Glutamatergic neuron (in vitro differentiated cells): Measurements from ENCODE around the gene DPYSL4. TPM values are rescaled to one million over a fixed set of nuclear protein-coding genes. Genes with fewer than 3 reads are reported as not detected.

Experiments used
- DNase-seq: peaks from one replicate; pipeline ENCODE4 v3.0.0; 2022
- H3K27ac Mint-ChIP-seq: one replicate; pipeline ENCODE4 v1.8.0; 2020; ENCODE audit warnings: mild to moderate bottlenecking, mixed read lengths, inconsistent platforms; ENCODE audit not compliant: unreplicated experiment
- H3K27me3 Mint-ChIP-seq: one replicate; pipeline ENCODE4 v1.8.0; 2020; ENCODE audit warnings: mild to moderate bottlenecking, moderate library complexity, mixed read lengths, inconsistent platforms; ENCODE audit not compliant: unreplicated experiment
- H3K36me3 Mint-ChIP-seq: one replicate; pipeline ENCODE4 v1.8.0; 2020; ENCODE audit warnings: mild to moderate bottlenecking, mixed read lengths, inconsistent platforms; ENCODE audit not compliant: unreplicated experiment
- H3K4me1 Mint-ChIP-seq: one replicate; pipeline ENCODE4 v1.8.0; 2020; ENCODE audit warnings: mild to moderate bottlenecking, low read depth, mixed read lengths, inconsistent platforms; ENCODE audit not compliant: unreplicated experiment
- H3K4me3 Mint-ChIP-seq: one replicate; pipeline ENCODE4 v1.8.0; 2020; ENCODE audit warnings: mild to moderate bottlenecking, mixed read lengths, inconsistent platforms; ENCODE audit not compliant: unreplicated experiment
- H3K9me3 Mint-ChIP-seq: one replicate; pipeline ENCODE4 v1.8.0; 2020; ENCODE audit warnings: mild to moderate bottlenecking, moderate library complexity, mixed read lengths, inconsistent platforms; ENCODE audit not compliant: unreplicated experiment
- total RNA-seq: library from RNA; stranded (reverse); fragmentation: NEBNext Ultra II Directional; extraction: Animal tissue kit (Norgen Biotek cat#: 25700); gene quantifications from one replicate; pipeline ENCODE4 v1.2.1, GENCODE V29; 2021; ENCODE audit not compliant: unreplicated experiment
- TF ChIP-seq, protein P1 (sequence below): fragments of 200-600 bp; sonication (generic); IDR thresholded peaks from one replicate; pipeline ENCODE4 v1.5.0; 2021; ENCODE audit not compliant: partially characterized antibody, unreplicated experiment

Gene DPYSL4
- total RNA-seq, 1 donor from 2014 or later: 402 TPM

DNA sequence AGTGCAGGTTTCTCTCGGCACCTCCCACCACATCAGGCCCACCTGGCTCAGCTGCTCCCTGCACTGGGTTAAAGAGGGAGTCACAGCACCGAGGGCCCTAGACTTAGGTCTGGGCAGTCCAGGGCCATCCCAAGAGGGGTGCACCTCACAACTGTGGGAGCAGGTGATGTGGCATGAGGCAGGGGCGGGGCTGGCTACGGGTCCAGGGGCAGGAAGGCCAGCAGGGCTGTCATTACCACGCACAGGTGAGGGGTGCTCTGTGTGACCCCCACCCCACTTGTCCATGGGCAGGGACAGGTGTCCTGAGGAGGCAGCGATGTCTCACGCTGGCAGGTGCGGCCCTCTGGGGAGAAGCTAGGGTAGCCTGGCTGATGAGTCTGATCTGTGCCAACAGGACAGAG lies 40.5 kb upstream of the DPYSL4 start:
- H3K27me3 Mint-ChIP-seq: peaks cover 3% of the 10 kb centered on the region
- H3K27ac Mint-ChIP-seq: no peak overlapping the region
- peak; percentile 14 for DNase-seq
- H3K4me1 Mint-ChIP-seq: peaks cover 5% of the 10 kb centered on the region
- TF ChIP-seq, protein P1, sequence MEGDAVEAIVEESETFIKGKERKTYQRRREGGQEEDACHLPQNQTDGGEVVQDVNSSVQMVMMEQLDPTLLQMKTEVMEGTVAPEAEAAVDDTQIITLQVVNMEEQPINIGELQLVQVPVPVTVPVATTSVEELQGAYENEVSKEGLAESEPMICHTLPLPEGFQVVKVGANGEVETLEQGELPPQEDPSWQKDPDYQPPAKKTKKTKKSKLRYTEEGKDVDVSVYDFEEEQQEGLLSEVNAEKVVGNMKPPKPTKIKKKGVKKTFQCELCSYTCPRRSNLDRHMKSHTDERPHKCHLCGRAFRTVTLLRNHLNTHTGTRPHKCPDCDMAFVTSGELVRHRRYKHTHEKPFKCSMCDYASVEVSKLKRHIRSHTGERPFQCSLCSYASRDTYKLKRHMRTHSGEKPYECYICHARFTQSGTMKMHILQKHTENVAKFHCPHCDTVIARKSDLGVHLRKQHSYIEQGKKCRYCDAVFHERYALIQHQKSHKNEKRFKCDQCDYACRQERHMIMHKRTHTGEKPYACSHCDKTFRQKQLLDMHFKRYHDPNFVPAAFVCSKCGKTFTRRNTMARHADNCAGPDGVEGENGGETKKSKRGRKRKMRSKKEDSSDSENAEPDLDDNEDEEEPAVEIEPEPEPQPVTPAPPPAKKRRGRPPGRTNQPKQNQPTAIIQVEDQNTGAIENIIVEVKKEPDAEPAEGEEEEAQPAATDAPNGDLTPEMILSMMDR: no peak
- no peaks in the 10 kb centered on the region for H3K9me3 Mint-ChIP-seq
- H3K4me3 Mint-ChIP-seq: no peak overlapping the region
- no peaks in the 10 kb centered on the region for H3K36me3 Mint-ChIP-seq

DNA sequence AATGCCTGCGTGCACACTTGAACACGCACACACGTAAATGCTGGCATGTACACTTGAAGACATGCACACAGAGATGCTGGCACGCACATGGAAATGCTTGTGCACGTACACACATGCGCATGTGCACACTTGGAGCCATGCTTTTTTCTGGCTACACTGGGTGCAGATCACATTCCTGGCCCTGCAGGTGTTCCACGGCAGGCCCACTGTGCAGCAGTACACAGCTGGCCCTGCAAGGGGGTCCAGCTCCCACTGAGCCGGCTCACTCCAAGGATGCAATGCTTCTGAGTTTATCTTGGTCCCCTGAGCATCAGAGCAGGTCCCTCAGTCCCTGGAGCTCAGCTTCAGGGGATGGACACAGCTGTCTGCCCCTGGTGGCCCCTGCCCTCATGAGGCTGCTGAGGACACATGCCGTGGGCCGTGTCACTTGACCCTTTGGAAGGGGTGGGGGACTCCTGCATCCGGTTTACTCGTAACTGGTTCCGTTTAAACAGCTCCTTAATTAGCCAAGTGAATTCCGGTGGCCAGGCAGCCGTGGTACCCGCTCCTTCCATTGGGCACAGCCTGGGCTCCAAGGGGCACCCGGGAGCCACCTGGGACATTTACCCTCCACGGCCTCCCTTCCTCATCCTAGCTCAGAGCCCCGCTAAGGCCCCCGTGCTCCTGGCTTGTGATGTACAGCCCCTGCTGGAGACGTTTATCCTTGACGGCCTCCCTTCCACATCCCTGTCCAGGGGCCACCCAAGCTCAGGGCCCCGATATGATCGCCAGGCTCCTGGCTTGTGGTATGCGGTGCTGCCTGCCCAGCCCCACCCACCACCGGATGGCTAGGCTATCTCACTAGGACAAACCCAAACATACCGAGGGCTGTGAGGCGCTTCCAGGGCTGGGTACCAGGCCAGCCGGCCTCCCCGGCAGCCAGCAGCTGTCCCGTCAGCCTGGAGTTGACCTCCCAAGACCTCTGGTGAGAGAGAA lies 39.5 kb upstream of the DPYSL4 start:
- TF ChIP-seq, protein P1: no peak
- H3K36me3 Mint-ChIP-seq: no peaks in the 10 kb centered on the region
- DNase-seq: peak; percentile 16
- H3K4me3 Mint-ChIP-seq: no peak overlapping the region
- H3K9me3 Mint-ChIP-seq: no peaks in the 10 kb centered on the region
- H3K4me1 Mint-ChIP-seq: peaks cover 5% of the 10 kb centered on the region
- peaks cover 3% of the 10 kb centered on the region for H3K27me3 Mint-ChIP-seq
- no peak overlapping the region for H3K27ac Mint-ChIP-seq

DNA sequence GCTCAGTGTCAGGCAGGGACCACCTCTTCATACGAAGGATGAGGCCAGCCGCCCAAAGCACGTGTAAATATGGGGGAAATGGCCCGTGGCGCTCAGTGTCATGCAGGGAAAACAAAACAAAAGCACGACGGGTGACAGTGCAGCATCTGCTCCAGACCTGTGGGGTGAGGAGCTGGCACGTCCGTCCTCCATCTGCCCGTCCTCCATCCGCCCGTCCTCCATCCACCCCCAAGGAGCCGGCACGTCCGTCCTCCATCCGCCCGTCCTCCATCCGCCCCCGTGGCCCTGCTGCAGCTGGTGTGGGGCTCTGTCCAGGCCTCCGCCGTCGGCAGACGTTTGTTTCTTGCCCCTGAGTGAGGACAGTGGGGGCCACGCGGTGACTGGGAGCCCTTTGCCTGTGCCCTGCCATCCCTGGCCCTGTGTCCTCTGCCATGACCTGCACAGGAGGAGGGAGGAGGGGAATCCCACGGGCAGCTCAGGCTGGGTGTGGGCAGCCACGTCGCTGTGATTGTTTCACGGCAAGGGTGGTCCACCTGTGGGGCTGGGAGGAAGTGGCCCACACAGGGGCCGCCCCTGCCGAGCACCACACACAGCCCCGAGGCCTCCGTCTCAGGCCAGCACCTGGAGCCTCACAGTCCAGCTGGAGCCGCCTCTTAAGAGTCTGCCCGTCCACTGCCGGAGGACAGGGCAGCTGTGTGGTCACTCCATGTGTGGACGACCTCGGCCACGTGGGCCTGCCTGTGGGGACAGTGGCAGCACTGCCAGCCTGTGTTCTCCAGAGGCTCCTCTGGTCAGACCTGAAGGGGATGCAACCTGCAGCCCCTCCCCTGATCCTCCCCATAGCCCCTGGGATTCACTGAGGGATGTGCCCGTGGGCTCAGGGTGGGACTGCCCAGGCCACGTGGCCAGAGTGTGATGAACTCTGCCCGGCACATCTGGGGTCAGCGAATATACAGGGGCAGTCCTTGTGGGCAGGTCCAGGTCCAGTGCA lies 38.2 kb upstream of the DPYSL4 start:
- no peak overlapping the region for H3K4me3 Mint-ChIP-seq
- H3K9me3 Mint-ChIP-seq: no peaks in the 10 kb centered on the region
- no peak overlapping the region for H3K27ac Mint-ChIP-seq
- DNase-seq: peak; percentile 15
- TF ChIP-seq, protein P1: no peak
- peaks cover under 1% of the 10 kb centered on the region for H3K4me1 Mint-ChIP-seq
- H3K36me3 Mint-ChIP-seq: no peaks in the 10 kb centered on the region
- peaks cover 3% of the 10 kb centered on the region for H3K27me3 Mint-ChIP-seq

DNA sequence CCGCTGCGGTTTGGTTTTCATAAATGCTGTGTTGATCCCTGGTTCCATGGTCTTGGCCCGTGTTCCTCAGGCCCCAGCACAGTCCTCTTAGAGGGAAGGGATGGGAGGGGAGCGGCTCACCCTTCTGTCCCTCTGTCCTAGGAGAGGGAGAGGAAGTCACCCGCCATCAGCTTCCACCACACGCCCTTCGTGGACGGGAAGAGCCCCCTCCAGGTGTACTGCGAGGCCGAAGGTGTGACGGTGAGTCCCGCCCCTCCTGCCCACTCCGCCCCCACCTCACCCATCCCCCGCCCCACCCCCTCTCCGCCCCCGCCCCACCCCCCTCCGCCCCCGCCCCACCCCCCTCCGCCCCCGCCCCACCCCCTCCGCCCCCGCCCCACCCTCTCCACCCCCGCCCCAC lies 37.5 kb upstream of the DPYSL4 start:
- DNase-seq: peak; percentile 44
- Mint-ChIP-seq H3K4me3 (no peak overlapping the region), H3K36me3 (no peaks in the 10 kb centered on the region), H3K27me3 (peaks cover 3% of the 10 kb centered on the region), H3K27ac (no peak overlapping the region), H3K9me3 (no peaks in the 10 kb centered on the region), H3K4me1 (no peaks in the 10 kb centered on the region)
- TF ChIP-seq, protein P1: no peak
